ENCODE results near the gene KCNG2.

- no peak for TF ChIP-seq PRDM1 (tag by site-specific recombination; IDR thresholded peaks at IDR 0.05)
- no peak for TF ChIP-seq ZNF692 (tag by site-specific recombination; IDR thresholded peaks at IDR 0.05)
- no peak for TF ChIP-seq CTCF (tag by site-specific recombination; IDR thresholded peaks at IDR 0.05)
- no peak for TF ChIP-seq MYNN (tag by site-specific recombination; IDR thresholded peaks at IDR 0.05; ENCODE audit: borderline replicate concordance)
- no peak for TF ChIP-seq OSR2 (tag by site-specific recombination; IDR thresholded peaks at IDR 0.05)
- no peak for TF ChIP-seq PATZ1 (tag by site-specific recombination; IDR thresholded peaks at IDR 0.05)
- no peak for TF ChIP-seq ZNF174 (tag by site-specific recombination; IDR thresholded peaks at IDR 0.05)
Measured at GRCh38 chr18:79859314-79859713, 61.6 kb downstream of the KCNG2 start.
